Measurements from ENCODE around the gene EVL. TPM values are rescaled to one million over a fixed set of nuclear protein-coding genes. Genes with fewer than 3 reads are reported as not detected.

Gene EVL
- total and polyA plus RNA-seq, 10 of the 15 experiments (the other 5 are each of a cell fraction or from before 2014, with no cell fraction given), result 11.9 to 341 (median 89.8) TPM

DNA sequence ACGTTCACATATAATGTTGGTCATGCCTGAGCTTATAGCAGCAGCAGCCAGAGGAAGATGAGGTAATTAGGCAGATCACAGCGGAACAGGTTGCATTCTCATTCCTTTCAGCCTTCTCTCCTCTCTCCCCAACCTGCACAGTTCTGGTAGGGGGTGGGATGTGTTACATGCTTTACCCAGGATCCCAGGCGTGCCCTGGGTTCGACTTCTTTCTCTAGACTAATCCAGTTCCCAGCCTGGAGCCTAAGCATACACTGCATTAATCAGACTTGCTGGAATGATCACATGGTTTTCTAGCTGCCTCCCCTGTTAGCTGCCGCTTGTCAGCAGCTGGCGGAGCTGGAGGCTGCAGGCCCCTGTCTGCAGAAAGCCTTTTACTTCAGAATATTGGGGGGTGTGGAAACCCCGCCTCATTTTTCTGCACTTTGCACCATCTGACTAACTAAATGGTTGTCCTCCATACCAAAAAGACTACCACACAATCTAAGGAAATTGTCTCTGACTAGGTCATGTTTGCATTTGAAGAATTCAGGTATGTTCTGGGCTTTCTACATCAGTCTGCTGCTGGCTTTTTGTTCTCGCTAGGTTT lies 46.0 kb upstream of the EVL start:
- Histone ChIP-seq H3K4me1 (ENCODE audit: control insufficient read depth, insufficient read depth, low read length) (peaks cover 3% of the 10 kb centered on the region; the same call in 1 of the 2 replicates), H2AFZ (ENCODE audit: control insufficient read depth, low read depth, low read length) (no peak overlapping the region), H3K4me3 (no peak overlapping the region), H3K27ac (ENCODE audit: control insufficient read depth, insufficient read depth) (no peak overlapping the region), H3K9ac (ENCODE audit: control insufficient read depth, insufficient read depth, low read length) (no peak overlapping the region), H3K9me3 (replicated peaks; ENCODE audit: control insufficient read depth, insufficient read depth, low read length) (no peaks in the 10 kb centered on the region), H3K27me3 (replicated peaks in 1 of 2; ENCODE audit: control insufficient read depth in 2 of 2, insufficient read depth in 2 of 2, low read length in 1 of 2) (no peaks in the 10 kb centered on the region), H3K4me2 (ENCODE audit: control insufficient read depth, insufficient read depth) (no peak overlapping the region), H3K36me3 (ENCODE audit: control insufficient read depth in 2 of 2, insufficient read depth in 2 of 2, low read length in 1 of 2) (no peaks in the 10 kb centered on the region), H4K20me1 (ENCODE audit: control insufficient read depth, insufficient read depth) (no peaks in the 10 kb centered on the region), H3K79me2 (ENCODE audit: control insufficient read depth, insufficient read depth, low read length) (no peaks in the 10 kb centered on the region)
- intact Hi-C loops (cut with micrococcal nuclease; ENCODE audit: unreplicated experiment) (no loop called here), in situ Hi-C loops (cut with MboI) (no loop called here)
- CTCF ChIA-PET, result interaction anchor here (1.3 kb wide), 1 partner anchor 36 kb away, joined by 3 read pairs; no protein-coding TSS in a partner anchor
- 56% methylated on average over 8 of the region's 8 CpGs for WGBS (ENCODE audit: insufficient coverage, insufficient replicate concordance, low lambda C conversion rate, missing lambda C conversion rate)
- no TSS peak for BruUV-seq (replicated peaks)
- no peak for ATAC-seq
- POLR2A ChIA-PET, result interaction anchor here (0.9 kb wide), 1 partner anchor 41 kb away, joined by 3 read pairs; no protein-coding TSS in a partner anchor
- RAD21 ChIA-PET (ENCODE audit: unreplicated experiment), result interaction anchor here (1.4 kb wide), 1 partner anchor 51 kb away, joined by 3 read pairs; no protein-coding TSS in a partner anchor
- DNase-seq (ENCODE audit: low read depth, low spot score), result no peak
- no peak for FAIRE-seq
- SMC1A ChIA-PET (ENCODE audit: uncharacterized antibody, unreplicated experiment), result interaction anchor here (0.7 to 2.3 kb wide), 5 partner anchors 10 to 61 kb away, joined by 3 to 6 read pairs (median 3); no protein-coding TSS in a partner anchor
- TF ChIP-seq POU2F2 (IDR thresholded peaks at IDR 0.05; ENCODE audit: borderline replicate concordance, low read depth, low read length) (no peak), YBX1 (IDR thresholded peaks at IDR 0.05) (no peak), LARP7 (IDR thresholded peaks at IDR 0.05) (no peak), USF1 (IDR thresholded peaks at IDR 0.05; ENCODE audit: borderline replicate concordance, extremely low read length, insufficient read depth, low read depth, low read length) (no peak), ZNF592 (IDR thresholded peaks at IDR 0.05) (no peak), EED (IDR thresholded peaks at IDR 0.05; ENCODE audit: low read depth) (no peak), SIX5 (IDR thresholded peaks at IDR 0.05; ENCODE audit: low read depth, low read length, severe bottlenecking) (no peak), CEBPB (IDR thresholded peaks at IDR 0.05; ENCODE audit: borderline replicate concordance in 1 of 2, low read depth in 2 of 2, low read length in 2 of 2) (no peak), EP300 (IDR thresholded peaks at IDR 0.05; ENCODE audit: borderline replicate concordance in 1 of 2, control insufficient read depth in 1 of 2, low read depth in 2 of 2, low read length in 2 of 2) (no peak), NR2C1 (IDR thresholded peaks at IDR 0.05) (no peak), STAT1 (conservative IDR thresholded peaks at IDR 0.05) (no peak), ZNF217 (IDR thresholded peaks at IDR 0.05) (no peak), FOS (IDR thresholded peaks at IDR 0.05; ENCODE audit: borderline replicate concordance, extremely low read depth, insufficient read length) (no peak)
- TF ChIP-seq, protein P1, sequence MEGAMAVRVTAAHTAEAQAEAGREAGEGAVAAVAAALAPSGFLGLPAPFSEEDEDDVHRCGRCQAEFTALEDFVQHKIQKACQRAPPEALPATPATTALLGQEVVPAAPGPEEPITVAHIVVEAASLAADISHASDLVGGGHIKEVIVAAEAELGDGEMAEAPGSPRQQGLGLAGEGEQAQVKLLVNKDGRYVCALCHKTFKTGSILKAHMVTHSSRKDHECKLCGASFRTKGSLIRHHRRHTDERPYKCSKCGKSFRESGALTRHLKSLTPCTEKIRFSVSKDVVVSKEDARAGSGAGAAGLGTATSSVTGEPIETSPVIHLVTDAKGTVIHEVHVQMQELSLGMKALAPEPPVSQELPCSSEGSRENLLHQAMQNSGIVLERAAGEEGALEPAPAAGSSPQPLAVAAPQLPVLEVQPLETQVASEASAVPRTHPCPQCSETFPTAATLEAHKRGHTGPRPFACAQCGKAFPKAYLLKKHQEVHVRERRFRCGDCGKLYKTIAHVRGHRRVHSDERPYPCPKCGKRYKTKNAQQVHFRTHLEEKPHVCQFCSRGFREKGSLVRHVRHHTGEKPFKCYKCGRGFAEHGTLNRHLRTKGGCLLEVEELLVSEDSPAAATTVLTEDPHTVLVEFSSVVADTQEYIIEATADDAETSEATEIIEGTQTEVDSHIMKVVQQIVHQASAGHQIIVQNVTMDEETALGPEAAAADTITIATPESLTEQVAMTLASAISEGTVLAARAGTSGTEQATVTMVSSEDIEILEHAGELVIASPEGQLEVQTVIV (IDR thresholded peaks at IDR 0.05; ENCODE audit: borderline replicate concordance, partially characterized antibody), result no peak
- TF ChIP-seq, protein P2, sequence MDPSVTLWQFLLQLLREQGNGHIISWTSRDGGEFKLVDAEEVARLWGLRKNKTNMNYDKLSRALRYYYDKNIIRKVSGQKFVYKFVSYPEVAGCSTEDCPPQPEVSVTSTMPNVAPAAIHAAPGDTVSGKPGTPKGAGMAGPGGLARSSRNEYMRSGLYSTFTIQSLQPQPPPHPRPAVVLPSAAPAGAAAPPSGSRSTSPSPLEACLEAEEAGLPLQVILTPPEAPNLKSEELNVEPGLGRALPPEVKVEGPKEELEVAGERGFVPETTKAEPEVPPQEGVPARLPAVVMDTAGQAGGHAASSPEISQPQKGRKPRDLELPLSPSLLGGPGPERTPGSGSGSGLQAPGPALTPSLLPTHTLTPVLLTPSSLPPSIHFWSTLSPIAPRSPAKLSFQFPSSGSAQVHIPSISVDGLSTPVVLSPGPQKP (IDR thresholded peaks at IDR 0.05; ENCODE audit: low read depth, low read length), result no peak

Data from GM12878 (cell line).